AML-193 (cell line): ENCODE data around the gene GRIK5.
"Not testable (repeated sequence)": the region's sequence is repeated elsewhere in the genome, so short reads cannot be mapped to it uniquely, and the experiment has no call there.

Experiments used
- DNase-seq, 2 experiments: peaks; one replicate each; lab custom pipeline; 2025; lab: John Stamatoyannopoulos, UW

Gene GRIK5

GRCh38 chr19:42017040-42017439 is 53.0 kb downstream of the GRIK5 start:
- no peak for DNase-seq

- not testable (repeated sequence) for DNase-seq
Measured at GRCh38 chr19:42012747-42013146, 57.3 kb downstream of the GRIK5 start.

DNA sequence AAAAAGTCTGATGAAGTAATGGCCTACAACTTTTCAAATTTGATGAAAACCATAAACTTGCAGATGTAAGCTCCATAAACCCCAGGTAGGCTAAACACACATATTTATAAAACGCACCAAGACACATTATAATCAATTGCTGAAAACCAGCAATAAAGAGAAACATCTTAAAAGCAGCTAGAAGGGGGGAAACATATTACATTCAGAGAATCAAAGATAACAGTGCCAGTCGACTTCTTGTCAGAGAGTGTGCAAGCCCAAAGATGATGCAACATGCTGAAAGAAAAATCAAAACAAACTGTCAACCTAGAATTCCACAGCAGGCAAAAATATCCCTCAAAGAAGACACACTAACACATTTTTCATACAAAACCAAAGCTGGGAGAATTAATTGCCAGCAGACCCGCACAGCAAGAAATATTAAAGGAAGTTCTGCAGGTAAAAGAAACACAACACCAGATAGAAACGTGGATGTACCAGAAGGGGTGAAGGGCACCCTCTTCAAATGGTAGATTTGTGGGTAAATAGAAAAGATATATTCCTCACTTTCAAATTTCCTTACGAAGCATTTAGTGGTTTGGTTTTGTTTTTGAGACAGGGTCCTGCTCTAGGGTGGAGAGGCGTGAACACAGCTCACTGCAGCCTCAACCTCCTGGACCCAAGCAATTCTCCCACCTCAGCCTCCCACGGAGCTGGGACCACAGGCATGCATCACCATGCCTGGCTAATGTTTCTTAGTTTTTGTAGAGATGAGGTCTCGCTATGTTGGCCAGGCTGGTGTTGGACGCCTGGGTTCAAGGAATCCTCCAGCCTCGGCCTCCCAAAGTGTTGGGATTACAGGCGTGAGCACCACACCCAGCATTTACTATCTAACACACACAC is 59.5 kb downstream of the GRIK5 start:
- no peak for DNase-seq

- no peak for DNase-seq
Measured at GRCh38 chr19:42006569-42006968, 63.4 kb downstream of the GRIK5 start.

GRCh38 chr19:42005504-42005903 is 64.5 kb downstream of the GRIK5 start:
- no peak for DNase-seq

GRCh38 chr19:42003506-42004294 is 66.3 kb downstream of the GRIK5 start:
- no peak for DNase-seq

GRCh38 chr19:41999878-42000208 is 70.2 kb downstream of the GRIK5 start:
- DNase-seq = no peak

DNA sequence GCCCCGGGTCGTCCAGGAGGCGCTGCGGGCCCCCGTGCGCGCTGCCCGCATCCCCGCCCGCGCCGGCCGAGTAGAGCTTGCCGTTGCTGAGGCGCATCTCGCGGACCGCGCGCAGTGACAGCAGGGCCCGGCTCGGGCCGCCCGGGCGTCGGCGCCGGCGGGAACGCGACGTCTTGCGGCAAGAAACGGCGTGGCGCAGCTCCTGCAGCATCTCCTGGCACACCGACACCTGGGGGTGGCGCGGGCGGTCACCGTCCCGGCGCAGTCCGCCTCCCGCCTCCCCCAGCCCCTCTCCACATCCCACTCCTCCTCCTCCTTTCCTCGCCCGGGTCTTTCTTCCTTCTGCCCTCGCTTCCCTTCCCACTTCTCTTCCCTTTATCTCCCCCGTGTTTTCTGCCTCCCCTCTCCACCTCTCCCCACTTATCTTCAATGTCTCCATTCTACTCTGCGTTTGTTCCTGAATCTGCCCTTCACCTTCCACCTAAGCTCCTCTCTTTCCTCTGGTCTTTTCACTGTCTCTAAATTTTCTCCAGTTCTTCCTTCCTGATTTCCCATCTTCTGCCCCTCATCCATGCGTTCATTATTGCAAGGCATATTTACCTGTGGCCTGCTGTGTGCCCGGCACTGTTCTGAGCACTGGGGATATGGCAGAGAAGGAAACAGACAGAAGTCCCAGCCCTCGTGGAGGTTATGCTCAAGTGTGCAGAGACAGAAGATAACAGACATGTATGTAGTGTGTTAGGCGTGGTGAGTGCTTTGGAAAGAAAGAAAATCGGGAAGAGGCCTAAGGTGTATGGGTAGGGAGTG is 70.7 kb downstream of the GRIK5 start:
- no peak for DNase-seq

GRCh38 chr19:41998246-41999020 is 71.6 kb downstream of the GRIK5 start:
- no peak for DNase-seq

DNA sequence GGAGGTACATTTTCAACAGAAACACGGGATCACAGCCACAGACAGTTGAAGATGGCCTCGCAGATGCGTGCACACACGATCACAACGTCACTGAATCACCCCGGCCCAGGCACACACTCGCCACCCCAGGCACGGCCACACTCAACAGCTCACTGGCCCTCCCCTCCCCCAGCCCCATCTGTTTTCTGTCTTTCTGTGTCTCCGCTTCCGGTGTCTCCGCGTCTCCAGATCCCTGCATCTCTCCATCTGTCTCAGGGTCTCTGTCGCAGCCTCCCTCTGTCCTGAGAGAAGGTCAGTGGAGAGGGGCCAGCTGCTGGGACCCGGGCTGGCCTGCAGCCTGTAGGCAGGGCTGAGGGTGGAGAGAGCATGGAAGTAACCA is 72.2 kb downstream of the GRIK5 start:
- DNase-seq = no peak

DNA sequence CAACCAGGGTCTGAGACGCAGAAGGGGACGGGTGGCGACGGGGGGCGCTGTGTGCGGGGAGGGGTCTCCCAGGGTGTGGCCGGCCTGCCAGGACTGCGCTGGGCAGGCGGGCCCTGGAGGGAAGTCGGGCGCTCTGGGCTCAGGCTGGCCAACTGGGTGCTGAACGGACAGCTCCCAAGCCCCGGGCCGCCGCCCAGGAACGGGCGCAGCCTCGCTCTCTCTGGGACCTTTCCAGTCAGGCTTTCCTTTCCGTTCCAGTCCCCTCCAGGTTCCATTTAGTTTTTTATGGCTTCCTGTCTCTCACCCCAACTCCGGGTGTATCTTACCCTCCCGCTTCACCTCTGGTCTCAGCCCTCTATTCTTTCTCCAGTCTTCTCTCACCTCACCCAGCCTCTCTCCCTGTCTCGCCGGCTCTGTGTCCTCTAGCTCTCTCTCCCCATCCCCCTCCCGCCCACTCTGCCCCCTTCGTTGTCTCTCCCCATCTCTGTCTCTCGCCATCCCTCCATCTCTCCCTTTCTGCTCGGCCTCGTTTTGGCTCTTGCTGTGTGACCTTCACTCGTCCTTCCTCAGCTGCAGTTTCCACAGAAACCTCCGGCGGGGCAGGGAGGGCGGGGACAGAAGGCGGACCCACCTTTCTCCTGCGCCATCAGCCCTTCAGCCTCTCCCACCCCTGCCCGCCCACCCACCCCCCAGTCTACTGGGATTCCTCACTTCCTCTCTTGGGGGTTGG is 72.7 kb downstream of the GRIK5 start:
- peak in 1 of 2 experiments; percentile 9 for DNase-seq

DNA sequence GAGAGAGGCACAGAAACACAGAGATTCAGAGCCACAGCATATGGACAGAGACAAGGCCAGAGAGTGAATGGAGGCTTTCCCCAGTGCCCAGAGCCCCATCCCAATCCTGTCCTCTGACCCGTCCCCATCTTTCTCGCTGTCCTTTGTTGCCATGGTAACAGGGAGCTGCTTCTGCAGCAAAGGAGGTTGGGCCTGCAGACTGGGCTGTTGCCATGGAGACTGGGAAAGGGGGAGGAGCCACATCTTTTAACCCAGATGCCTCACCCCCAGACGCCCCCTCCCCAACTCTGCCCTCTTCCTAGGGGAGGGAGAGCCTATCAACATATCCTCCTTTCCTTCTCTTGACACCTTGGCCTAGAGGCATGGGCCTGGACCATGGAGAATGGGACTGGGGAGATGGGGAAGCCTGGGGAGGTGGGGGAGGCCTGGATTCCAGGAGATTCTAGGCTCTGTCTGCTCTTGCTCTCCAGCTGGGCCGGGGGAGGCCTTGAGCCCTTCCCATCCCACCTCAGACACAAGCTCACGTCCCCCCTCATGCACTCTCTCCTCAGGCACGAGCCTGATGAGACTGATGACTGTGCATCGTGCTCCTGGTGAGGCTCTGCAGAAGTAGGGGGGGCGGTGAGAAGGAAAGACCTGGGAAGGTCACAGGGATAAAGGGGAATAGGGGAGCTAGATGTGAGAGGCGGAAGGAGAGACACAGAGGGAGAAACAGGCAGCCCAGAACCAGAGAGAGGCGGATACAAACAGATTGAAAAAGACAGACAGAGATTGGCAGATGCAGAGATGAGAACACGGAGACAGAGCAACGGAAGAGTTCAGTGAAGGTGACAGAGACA is 73.8 kb downstream of the GRIK5 start:
- no peak for DNase-seq

DNA sequence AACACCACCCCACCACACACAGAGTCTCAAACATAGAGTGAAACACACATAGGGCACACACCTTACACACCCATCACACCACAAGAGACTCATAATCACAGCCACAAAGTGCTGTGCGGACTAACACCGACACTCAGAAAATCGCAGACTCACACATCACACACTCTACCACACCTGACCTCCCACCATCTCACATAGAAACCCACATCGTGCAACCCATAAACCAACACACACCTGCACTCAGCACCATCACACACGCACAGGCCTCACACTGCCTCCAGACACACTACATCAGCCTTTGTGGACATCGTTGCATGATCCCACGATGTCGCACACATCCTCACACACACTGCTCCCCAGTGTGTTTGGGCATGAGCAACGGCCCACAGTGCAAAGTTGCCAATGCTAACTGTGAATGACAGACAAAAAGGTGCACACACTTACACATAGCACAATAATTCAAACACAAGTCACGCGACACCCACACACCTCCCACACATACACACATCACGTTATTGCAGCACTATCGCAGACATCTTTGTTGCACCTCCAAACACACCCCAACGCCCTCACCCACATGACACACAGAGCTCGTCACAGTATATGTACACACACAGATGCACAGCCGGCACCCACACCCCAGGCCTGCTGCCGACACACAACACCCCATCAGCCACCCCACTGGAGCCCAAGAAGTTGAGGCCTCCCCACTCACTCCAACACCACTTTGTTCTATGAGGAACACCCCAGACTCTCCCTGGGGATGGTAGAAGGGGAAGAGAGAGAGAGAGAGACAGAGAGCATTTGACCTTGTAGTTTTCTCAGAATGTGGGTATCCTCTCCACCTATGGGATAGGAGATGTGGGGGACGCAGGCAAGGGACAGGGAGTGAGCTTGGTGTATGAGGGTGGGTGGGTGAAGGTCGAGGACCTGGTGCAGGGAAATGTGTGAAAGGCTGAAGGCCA is 74.7 kb downstream of the GRIK5 start:
- DNase-seq = no peak

DNA sequence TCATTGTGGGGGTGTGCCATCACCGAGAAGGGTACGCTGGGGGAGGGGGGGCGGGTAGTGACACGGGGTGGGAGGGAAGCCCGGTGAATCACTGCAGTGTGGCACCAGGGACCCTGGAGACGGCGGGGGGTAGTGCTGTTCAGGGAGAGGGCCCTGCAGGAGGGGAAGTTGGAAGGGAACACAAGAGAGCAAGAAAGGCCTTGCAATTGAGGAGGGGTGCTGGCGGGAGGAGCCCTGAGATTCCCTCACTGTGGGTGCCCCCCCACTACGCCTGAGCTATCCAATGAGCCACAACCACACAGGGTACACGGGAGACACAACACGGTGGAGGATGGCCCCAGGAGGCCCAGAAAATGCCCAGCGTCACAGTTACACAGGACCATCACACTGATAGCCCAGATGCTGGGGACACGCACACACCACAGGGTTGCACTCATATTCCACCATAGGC is 75.5 kb downstream of the GRIK5 start:
- no peak for DNase-seq

DNA sequence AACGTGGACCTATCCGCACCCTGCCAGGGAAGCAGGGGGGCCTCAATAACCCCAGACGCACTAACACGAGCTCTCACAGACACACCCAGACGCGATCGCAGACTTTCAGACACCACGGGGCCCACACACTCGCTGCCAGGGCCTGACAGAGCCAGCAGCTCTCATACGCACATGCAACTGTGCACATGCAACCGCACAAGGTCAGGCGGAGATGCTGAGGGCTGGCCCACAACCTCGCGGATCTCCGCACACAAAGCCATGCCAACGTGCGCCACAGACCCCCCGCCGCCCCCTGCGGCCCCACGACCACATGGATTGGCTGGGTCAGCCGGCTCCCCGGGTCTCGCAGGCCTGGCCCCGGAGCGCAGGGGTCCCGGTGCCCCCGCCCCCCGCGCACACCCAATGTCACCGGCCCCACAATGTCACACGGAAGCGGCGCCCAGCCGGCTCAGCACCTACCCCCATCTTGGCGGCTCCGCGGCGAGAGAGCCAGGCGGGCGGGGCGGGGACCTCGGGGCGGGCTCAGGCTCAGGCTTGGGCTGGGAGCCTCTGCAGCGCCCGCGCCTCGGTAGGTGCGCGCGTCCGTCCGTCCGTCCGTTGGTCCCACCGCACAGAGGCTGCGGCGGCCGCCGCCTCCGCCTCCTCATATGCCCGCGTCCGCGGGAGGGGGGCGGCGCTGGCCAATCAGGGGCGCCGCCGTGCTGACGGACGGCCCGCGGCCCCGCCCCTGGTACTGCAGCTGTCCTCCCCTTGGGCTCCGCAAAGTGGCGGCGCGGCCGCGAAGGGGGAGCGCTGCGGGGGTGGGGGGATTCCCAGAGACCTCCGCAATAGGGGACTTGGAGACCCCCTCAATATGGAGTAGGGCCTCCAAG is 76.2 kb downstream of the GRIK5 start, which contains the start of gene ATP1A3:
Gene ATP1A3, minus strand, starts transcription at position 619 of the 872 bp plus-strand sequence. Its CDS starts 154 bp downstream, at position 465.
- peak; percentile 48 to 62 for DNase-seq

DNA sequence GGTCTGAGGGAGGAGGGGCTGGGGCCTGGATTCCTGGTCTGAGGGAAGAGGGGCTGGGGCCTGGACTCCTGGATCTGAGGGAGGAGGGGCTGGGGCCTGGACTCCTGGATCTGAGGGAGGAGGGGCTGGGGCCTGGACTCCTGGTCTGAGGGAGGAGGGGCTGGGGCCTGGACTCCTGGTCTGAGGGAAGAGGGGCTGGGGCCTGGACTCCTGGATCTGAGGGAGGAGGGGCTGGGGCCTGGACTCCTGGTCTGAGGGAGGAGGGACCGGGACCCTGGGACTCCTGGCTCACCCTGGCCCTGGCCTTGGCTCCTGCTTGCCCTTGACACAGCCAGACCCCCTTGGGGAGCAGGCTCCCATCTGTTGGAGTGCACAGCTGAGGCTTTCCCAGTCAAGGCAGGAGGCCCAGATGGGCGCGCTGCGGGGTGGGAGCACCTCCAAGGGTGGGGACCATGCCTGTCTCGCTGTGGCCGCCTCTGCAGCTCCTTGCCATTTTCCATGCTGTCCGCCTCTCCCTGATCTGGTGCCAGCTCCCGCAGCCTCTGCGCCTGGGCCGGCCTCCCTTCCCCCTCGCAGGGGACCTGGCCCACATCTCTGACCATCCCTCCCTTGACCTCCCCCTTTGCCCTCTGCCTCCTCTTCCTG is 78.0 kb downstream of the GRIK5 start:
- DNase-seq = not testable (repeated sequence)

DNA sequence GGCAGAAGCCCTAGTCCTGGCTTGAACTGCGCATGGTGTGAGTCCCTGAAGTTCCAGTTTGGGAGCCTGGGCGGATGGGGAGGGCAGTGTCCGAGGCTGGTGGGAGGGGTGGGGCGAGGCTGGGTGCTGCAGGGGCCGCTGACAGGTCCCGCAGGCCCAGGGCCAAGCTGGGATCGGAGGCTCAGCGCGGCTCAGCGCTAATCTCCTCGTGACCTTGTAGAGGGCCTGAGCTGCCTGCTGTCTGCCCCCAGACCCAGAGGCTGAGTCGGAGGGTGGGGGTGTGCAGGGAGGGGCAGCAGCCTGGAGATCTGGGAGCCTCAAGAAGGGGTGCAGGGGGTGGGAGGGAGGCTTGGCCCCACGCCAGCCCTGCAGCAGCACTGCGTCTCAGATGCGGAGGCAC is 79.0 kb downstream of the GRIK5 start:
- no peak for DNase-seq
